ENCODE results near the gene LYZL2. TPM values are rescaled to one million over a fixed set of nuclear protein-coding genes. Genes with fewer than 3 reads are reported as not detected.

The LYZL2 gene
- total and polyA plus RNA-seq, 2 donors (not counting 3 experiments of a cell fraction or from before 2014, with no cell fraction given), result not detected

- H3K36me3 ChIP-seq (ENCODE audit: control insufficient read depth in 2 of 2, extremely low read depth in 1 of 2, insufficient read depth in 2 of 2, low read length in 2 of 2), result no peaks in the 10 kb centered on the region
- POLR2A ChIA-PET, result no interaction called here
- no peaks in the 10 kb centered on the region for H3K79me2 ChIP-seq (ENCODE audit: control insufficient read depth, insufficient read depth, low read length)
- FAIRE-seq (no peak), DNase-seq (ENCODE audit: low read depth, low spot score) (no peak)
- H3K4me3 ChIP-seq (replicated peaks in 1 of 3; ENCODE audit: insufficient read depth in 1 of 3, low read depth in 1 of 3, low read length in 3 of 3), result no peak overlapping the region
- TF ChIP-seq EZH2 (IDR thresholded peaks at IDR 0.05; ENCODE audit: borderline replicate concordance, low read depth, low read length, severe bottlenecking), result no peak
- TF ChIP-seq CTCF (IDR thresholded peaks at IDR 0.05; ENCODE audit: extremely low read depth in 1 of 2, insufficient read depth in 1 of 2, low read depth in 1 of 2, low read length in 2 of 2), result no peak
- no peak overlapping the region for H3K9ac ChIP-seq (replicated peaks; ENCODE audit: extremely low read depth, insufficient read depth, low read length)
- dilution Hi-C loops (cut with MboI; ENCODE audit: extremely low pct_ligation_motif_present, low sequenced_read_pairs), result no loop called here
- no peaks in the 10 kb centered on the region for H4K20me1 ChIP-seq (replicated peaks; ENCODE audit: control insufficient read depth, extremely low read depth, insufficient read depth, low read length)
- no TSS peak for BruUV-seq (replicated peaks)
- H3K27ac ChIP-seq (ENCODE audit: insufficient read depth, low read depth, low read length), result no peak overlapping the region
- no peaks in the 10 kb centered on the region for H3K9me1 ChIP-seq (replicated peaks; ENCODE audit: control insufficient read depth, extremely low read depth, insufficient read depth, low read length)
- intact Hi-C loops (cut with micrococcal nuclease), result loop anchor here (5.0 kb wide), 1 partner anchor 43 kb away; no protein-coding TSS in a partner anchor
- peaks cover 3 to 5% of the 10 kb centered on the region in 2 experiments for H3K27me3 ChIP-seq (ENCODE audit: control insufficient read depth in 2 of 2, insufficient read depth in 2 of 2, low read length in 2 of 2)
- H3K4me1 ChIP-seq (ENCODE audit: control insufficient read depth, extremely low read depth, insufficient read depth, low read length), result peaks cover 15% of the 10 kb centered on the region
- no peak overlapping the region for H2AFZ ChIP-seq (ENCODE audit: low read depth, low read length)
- no peak overlapping the region for H3K4me2 ChIP-seq (ENCODE audit: insufficient read depth, low read length)
- no peaks in the 10 kb centered on the region for H3K9me3 ChIP-seq (replicated peaks; ENCODE audit: control insufficient read depth, insufficient read depth, low read length)
- CTCF ChIA-PET, result interaction anchor here (1.9 to 5.0 kb wide), 4 partner anchors 12 to 83 kb away, joined by 4 to 124 read pairs (median 8); no protein-coding TSS in a partner anchor
Observed at GRCh38 chr10:30580241-30580640, 49.3 kb downstream of the LYZL2 start.

GRCh38 chr10:30579574-30579973 is 50.0 kb downstream of the LYZL2 start:
- Histone ChIP-seq H3K79me2 (ENCODE audit: control insufficient read depth, insufficient read depth, low read length) (no peaks in the 10 kb centered on the region), H3K36me3 (ENCODE audit: control insufficient read depth in 2 of 2, extremely low read depth in 1 of 2, insufficient read depth in 2 of 2, low read length in 2 of 2) (no peaks in the 10 kb centered on the region), H3K27ac (ENCODE audit: insufficient read depth, low read depth, low read length) (no peak overlapping the region), H3K4me2 (ENCODE audit: insufficient read depth, low read length) (no peak overlapping the region), H4K20me1 (replicated peaks; ENCODE audit: control insufficient read depth, extremely low read depth, insufficient read depth, low read length) (no peaks in the 10 kb centered on the region), H3K9me3 (replicated peaks; ENCODE audit: control insufficient read depth, insufficient read depth, low read length) (no peaks in the 10 kb centered on the region), H3K9ac (replicated peaks; ENCODE audit: extremely low read depth, insufficient read depth, low read length) (no peak overlapping the region), H2AFZ (ENCODE audit: low read depth, low read length) (no peak overlapping the region), H3K4me1 (ENCODE audit: control insufficient read depth, extremely low read depth, insufficient read depth, low read length) (peaks cover 15% of the 10 kb centered on the region), H3K4me3 (replicated peaks in 1 of 3; ENCODE audit: insufficient read depth in 1 of 3, low read depth in 1 of 3, low read length in 3 of 3) (no peak overlapping the region), H3K9me1 (replicated peaks; ENCODE audit: control insufficient read depth, extremely low read depth, insufficient read depth, low read length) (no peaks in the 10 kb centered on the region), H3K27me3 (ENCODE audit: control insufficient read depth in 2 of 2, insufficient read depth in 2 of 2, low read length in 2 of 2) (peaks cover 8% of the 10 kb centered on the region in 2 experiments)
- intact Hi-C loops (cut with micrococcal nuclease) (no loop called here), dilution Hi-C loops (cut with MboI; ENCODE audit: extremely low pct_ligation_motif_present, low sequenced_read_pairs) (no loop called here)
- POLR2A ChIA-PET, result no interaction called here
- FAIRE-seq (no peak), DNase-seq (ENCODE audit: low read depth, low spot score) (no peak)
- no peak for TF ChIP-seq MAX (IDR thresholded peaks at IDR 0.05; ENCODE audit: insufficient read depth, insufficient read length)
- TF ChIP-seq EZH2 (IDR thresholded peaks at IDR 0.05; ENCODE audit: borderline replicate concordance, low read depth, low read length, severe bottlenecking), result no peak
- no peak for TF ChIP-seq CTCF (IDR thresholded peaks at IDR 0.05; ENCODE audit: extremely low read depth in 1 of 2, insufficient read depth in 1 of 2, low read depth in 1 of 2, low read length in 2 of 2)
- no peak for TF ChIP-seq GATA2 (IDR thresholded peaks at IDR 0.05; ENCODE audit: insufficient read depth, insufficient read length, low read depth, low read length)
- TF ChIP-seq JUN (IDR thresholded peaks at IDR 0.05; ENCODE audit: borderline replicate concordance, insufficient read depth, insufficient read length, low read depth), result no peak
- no peak for TF ChIP-seq POLR2A (IDR thresholded peaks at IDR 0.05; ENCODE audit: low read depth, low read length)
- no peak for TF ChIP-seq MYC (IDR thresholded peaks at IDR 0.05; ENCODE audit: low read depth, low read length)
- TF ChIP-seq FOS (IDR thresholded peaks at IDR 0.05; ENCODE audit: borderline replicate concordance, insufficient read depth, low read length), result no peak
- no peak for TF ChIP-seq POLR2AphosphoS5 (IDR thresholded peaks at IDR 0.05; ENCODE audit: insufficient read depth, low read depth, low read length)
- BruUV-seq (replicated peaks), result no TSS peak
- CTCF ChIA-PET, result interaction anchor here (2.2 to 5.0 kb wide), 2 partner anchors 13 to 43 kb away, joined by 7 to 124 read pairs; no protein-coding TSS in a partner anchor
